Testis (tissue), 2 donors: ENCODE measurements around the gene CPA1.

Source experiments
- POLR2A ChIP-seq: fragments of 450-650 bp; IDR thresholded peaks from one replicate; pipeline ENCODE4 v1.6.1; 2017; ENCODE audit warnings: antibody characterized with exemption, mild to moderate bottlenecking, moderate library complexity
- TF ChIP-seq, protein P1 (sequence below), 3 experiments: fragments of 450-650 bp in 2 of 3; fragments of 200-600 bp in 1 of 3; sonication (generic) in 1 of 3; IDR thresholded peaks; one replicate each; pipeline ENCODE4 v1.5.1; 2016 to 2019; ENCODE audit warnings: antibody characterized with exemption in 3 of 3, mild to moderate bottlenecking in 2 of 3, moderate library complexity in 1 of 3

DNA sequence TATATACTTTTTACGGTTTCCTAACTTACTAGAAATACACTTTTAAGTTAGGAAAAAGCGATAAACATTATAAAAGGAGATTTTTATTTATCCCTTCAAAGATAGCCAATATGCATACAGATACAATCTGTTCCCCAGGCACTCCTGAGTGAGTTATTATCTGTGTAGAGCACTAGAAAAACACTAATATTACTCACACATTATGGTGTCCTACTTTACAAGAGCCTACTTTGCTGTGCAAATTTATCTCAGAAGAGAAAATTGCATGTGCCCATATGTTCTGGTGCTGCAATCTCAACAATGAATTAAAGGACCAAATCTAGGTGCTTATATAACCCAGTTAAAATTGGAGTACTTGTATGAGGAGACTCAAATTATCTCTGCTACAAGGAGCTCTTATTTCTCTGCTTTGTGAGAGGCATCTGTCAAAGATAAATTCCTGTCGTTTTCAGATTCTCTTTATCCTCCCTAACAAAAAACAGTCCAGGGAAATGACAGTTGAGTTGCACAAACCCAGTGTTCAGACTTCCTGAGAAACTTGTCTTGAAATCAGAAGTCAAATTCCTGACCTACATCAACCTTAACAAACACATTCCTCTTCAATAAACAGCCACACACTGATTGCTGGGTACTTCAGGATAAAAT lies 28.9 kb downstream of the CPA1 start:
- TF ChIP-seq, protein P1, sequence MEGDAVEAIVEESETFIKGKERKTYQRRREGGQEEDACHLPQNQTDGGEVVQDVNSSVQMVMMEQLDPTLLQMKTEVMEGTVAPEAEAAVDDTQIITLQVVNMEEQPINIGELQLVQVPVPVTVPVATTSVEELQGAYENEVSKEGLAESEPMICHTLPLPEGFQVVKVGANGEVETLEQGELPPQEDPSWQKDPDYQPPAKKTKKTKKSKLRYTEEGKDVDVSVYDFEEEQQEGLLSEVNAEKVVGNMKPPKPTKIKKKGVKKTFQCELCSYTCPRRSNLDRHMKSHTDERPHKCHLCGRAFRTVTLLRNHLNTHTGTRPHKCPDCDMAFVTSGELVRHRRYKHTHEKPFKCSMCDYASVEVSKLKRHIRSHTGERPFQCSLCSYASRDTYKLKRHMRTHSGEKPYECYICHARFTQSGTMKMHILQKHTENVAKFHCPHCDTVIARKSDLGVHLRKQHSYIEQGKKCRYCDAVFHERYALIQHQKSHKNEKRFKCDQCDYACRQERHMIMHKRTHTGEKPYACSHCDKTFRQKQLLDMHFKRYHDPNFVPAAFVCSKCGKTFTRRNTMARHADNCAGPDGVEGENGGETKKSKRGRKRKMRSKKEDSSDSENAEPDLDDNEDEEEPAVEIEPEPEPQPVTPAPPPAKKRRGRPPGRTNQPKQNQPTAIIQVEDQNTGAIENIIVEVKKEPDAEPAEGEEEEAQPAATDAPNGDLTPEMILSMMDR (IDR thresholded peaks at IDR 0.05) = no peak
- TF ChIP-seq POLR2A = no peak
